PC-3 (cell line): ENCODE measurements around the gene SAMM50. TPM values are rescaled to one million over a fixed set of nuclear protein-coding genes. Genes with fewer than 3 reads are reported as not detected.

Experiments
- ATAC-seq: fragments of 200-7000 bp; cut with Tn5 transposase; 2 replicates; pipeline ENCODE4 v1.9.1; 2020; ENCODE audit warnings: mild to moderate bottlenecking, moderate library complexity
- BruUV-seq: library from RNA; stranded (reverse); fragments of 400-500 nt; replicated peaks from 2 replicates; lab custom pipeline; 2021; lab: Mats Ljungman, UMichigan
- CTCF ChIA-PET: fragments of 300-600 bp; sonication (Branson Sonifier 250); formaldehyde crosslinking; loops from one replicate; lab custom pipeline; 2022; ENCODE audit warnings: antibody characterized with exemption; lab: Charles Lee
- POLR2A ChIA-PET: fragments of 300-600 bp; sonication (Branson Sonifier 250); formaldehyde crosslinking; loops from one replicate; lab custom pipeline; 2022; ENCODE audit warnings: antibody characterized with exemption; ENCODE audit not compliant: unreplicated experiment; lab: Charles Lee
- DNase-seq: peaks from one replicate; pipeline ENCODE4 v3.0.0-alpha.2; 2015
- H2AFZ ChIP-seq: fragments of 300-600 bp; sonication (generic); 2 replicates; pipeline ENCODE4 v1.6.0; 2016; ENCODE audit warnings: antibody characterized with exemption, low read length
- H3F3A ChIP-seq: fragments of 300-600 bp; sonication (generic); one replicate; pipeline ENCODE4 v1.6.0; 2017; ENCODE audit warnings: antibody characterized with exemption, low read length, control low read depth, mild to moderate bottlenecking; ENCODE audit not compliant: unreplicated experiment
- H3K27ac ChIP-seq: fragments of 300-600 bp; sonication (generic); 2 replicates; pipeline ENCODE4 v1.5.1; 2016; ENCODE audit warnings: mild to moderate bottlenecking, low read length
- H3K27me3 ChIP-seq: fragments of 300-600 bp; sonication (generic); 2 replicates; pipeline ENCODE4 v1.6.1; 2016; ENCODE audit warnings: low read length, mixed read lengths
- H3K36me3 ChIP-seq: fragments of 300-600 bp; sonication (generic); 2 replicates; pipeline ENCODE4 v1.6.1; 2016; ENCODE audit warnings: low read depth, mixed run types, low read length, mixed read lengths
- H3K4me1 ChIP-seq: fragments of 300-600 bp; sonication (generic); 2 replicates; pipeline ENCODE4 v1.5.1; 2016; ENCODE audit warnings: low read length; ENCODE audit not compliant: insufficient read depth
- H3K4me2 ChIP-seq: fragments of 300-600 bp; sonication (generic); 2 replicates; pipeline ENCODE4 v1.6.0; 2016; ENCODE audit warnings: low read length
- H3K4me3 ChIP-seq: fragments of 300-600 bp; sonication (generic); 2 replicates; pipeline ENCODE4 v1.5.1; 2016; ENCODE audit warnings: mild to moderate bottlenecking, low read length, mixed read lengths
- H3K79me2 ChIP-seq: fragments of 300-600 bp; sonication (generic); 2 replicates; pipeline ENCODE4 v1.6.1; 2017; ENCODE audit warnings: low read length, mixed read lengths
- H3K9ac ChIP-seq: fragments of 300-600 bp; sonication (generic); 2 replicates; pipeline ENCODE4 v1.6.0; 2016; ENCODE audit warnings: mild to moderate bottlenecking, low read length
- H3K9me2 ChIP-seq: fragments of 300-600 bp; sonication (generic); replicated peaks from 2 replicates; pipeline ENCODE4 v1.6.1; 2016; ENCODE audit warnings: mixed run types, low read length, mixed read lengths
- H3K9me3 ChIP-seq: fragments of 300-600 bp; sonication (generic); 2 replicates; pipeline ENCODE4 v1.6.1; 2016; ENCODE audit warnings: low read length, mixed read lengths
- H4K20me1 ChIP-seq: fragments of 300-600 bp; sonication (generic); 2 replicates; pipeline ENCODE4 v1.6.1; 2016; ENCODE audit warnings: low read length, mixed read lengths
- CTCF ChIP-seq: fragments of 300-600 bp; sonication (generic); conservative IDR thresholded peaks from 2 replicates; pipeline ENCODE4 v1.5.1; 2017; ENCODE audit warnings: antibody characterized with exemption, low read depth, mild to moderate bottlenecking, low read length
- EZH2 ChIP-seq: fragments of 300-600 bp; sonication (generic); IDR thresholded peaks from one replicate; pipeline ENCODE4 v1.6.1; 2017; ENCODE audit warnings: antibody characterized with exemption, mild to moderate bottlenecking, low read length; ENCODE audit not compliant: unreplicated experiment
- EZH2phosphoT487 ChIP-seq: fragments of 300-600 bp; sonication (generic); IDR thresholded peaks from 2 replicates; pipeline ENCODE4 v1.6.1; 2018; ENCODE audit warnings: mild to moderate bottlenecking, antibody characterized with exemption, low read length, borderline replicate concordance
- intact Hi-C: fragments of 100-400 bp; cut with micrococcal nuclease; formaldehyde crosslinking; loops from 2 replicates; pipeline ENCODE4 v1.9.0; 2023
- total RNA-seq: library from RNA; depleted of rRNA; stranded (reverse); fragments of >200 nt; gene quantifications from 2 replicates; pipeline ENCODE4 v1.2.3, GENCODE V29; 2014

The SAMM50 gene
- total RNA-seq, 1 experiment from 2014 or later, result 34.5 TPM

- TF ChIP-seq CTCF (no peak; the same call in 1 of the 2 replicates), EZH2 (no peak), EZH2phosphoT487 (no peak)
- intact Hi-C loops, result no loop called here
- Histone ChIP-seq H3F3A (no peaks in the 10 kb centered on the region), H3K9ac (no peak overlapping the region), H3K27ac (no peak overlapping the region), H4K20me1 (no peaks in the 10 kb centered on the region), H3K4me1 (peaks cover 17% of the 10 kb centered on the region), H3K9me3 (no peaks in the 10 kb centered on the region), H3K79me2 (no peaks in the 10 kb centered on the region), H2AFZ (no peak overlapping the region), H3K4me3 (no peak overlapping the region), H3K9me2 (no peaks in the 10 kb centered on the region), H3K4me2 (peak overlapping the region; percentile 44; the same call in 1 of the 2 replicates), H3K27me3 (no peaks in the 10 kb centered on the region), H3K36me3 (no peaks in the 10 kb centered on the region)
- BruUV-seq, result no TSS peak
- no peak for ATAC-seq
- no peak for DNase-seq
- CTCF ChIA-PET, result interaction anchor here (1.1 kb wide), 1 partner anchor 24 kb away, joined by 5 read pairs; no protein-coding TSS in a partner anchor
- POLR2A ChIA-PET, result no interaction called here
Measured at GRCh38 chr22:43922123-43922522, 33.1 kb upstream of the SAMM50 start.

DNA sequence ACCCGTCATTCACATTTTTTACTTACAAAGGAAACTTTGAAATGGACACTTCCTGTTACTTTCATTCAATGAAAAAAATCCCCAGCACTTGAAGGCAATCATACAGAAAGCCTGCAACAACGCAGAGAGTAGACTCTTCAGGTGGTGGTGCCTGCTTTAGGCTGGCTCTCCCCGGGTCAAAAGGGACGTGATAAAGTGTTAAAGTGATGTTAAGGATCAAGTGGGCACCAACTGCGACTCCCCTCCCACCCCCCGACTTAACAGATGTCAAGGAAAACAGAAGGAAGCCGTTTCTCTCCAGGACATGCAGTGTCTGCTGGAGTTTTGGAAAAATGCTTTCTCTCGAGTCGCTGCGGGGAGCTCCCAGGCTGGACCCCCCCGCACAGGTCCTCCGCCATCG, 32.1 kb upstream of the SAMM50 start:
- Histone ChIP-seq H3K27ac (no peak overlapping the region), H3K4me1 (peaks cover 17% of the 10 kb centered on the region), H3K79me2 (no peaks in the 10 kb centered on the region), H3K4me2 (peak overlapping the region; percentile 76), H3F3A (no peaks in the 10 kb centered on the region), H2AFZ (peak overlapping the region; percentile 83), H3K9ac (no peak overlapping the region), H3K9me3 (no peaks in the 10 kb centered on the region), H3K27me3 (no peaks in the 10 kb centered on the region), H3K4me3 (peak overlapping the region; percentile 49; the same call in 1 of the 2 replicates), H3K36me3 (no peaks in the 10 kb centered on the region), H4K20me1 (no peaks in the 10 kb centered on the region), H3K9me2 (no peaks in the 10 kb centered on the region)
- intact Hi-C loops, result no loop called here
- ChIA-PET CTCF (no interaction called here), POLR2A (no interaction called here)
- no TSS peak for BruUV-seq
- DNase-seq, result no peak
- TF ChIP-seq CTCF, result no peak
- no peak for TF ChIP-seq EZH2phosphoT487
- TF ChIP-seq EZH2, result no peak
- ATAC-seq, result no peak; the same call in 1 of the 2 replicates

- peak within 1 kb of the TSS; percentile 83 for H2AFZ ChIP-seq
- no peaks in the 10 kb centered on the region for H4K20me1 ChIP-seq
- peak within 1 kb of the TSS; percentile 90 for H3K4me2 ChIP-seq
- peak; percentile 78 for ATAC-seq
- POLR2A ChIA-PET, result no interaction called here
- no peaks in the 10 kb centered on the region for H3K36me3 ChIP-seq
- H3K27ac ChIP-seq, result no peak within 1 kb of the TSS
- H3F3A ChIP-seq, result no peaks in the 10 kb centered on the region
- no peaks in the 10 kb centered on the region for H3K9me3 ChIP-seq
- no peak for TF ChIP-seq EZH2
- TF ChIP-seq CTCF, result no peak
- TF ChIP-seq EZH2phosphoT487, result no peak
- no peaks in the 10 kb centered on the region for H3K27me3 ChIP-seq
- peak within 1 kb of the TSS; percentile 28; the same call in 1 of the 2 replicates for H3K9ac ChIP-seq
- H3K4me1 ChIP-seq, result peaks cover 17% of the 10 kb centered on the region
- DNase-seq, result peak; percentile 66
- no TSS peak for BruUV-seq
- CTCF ChIA-PET, result no interaction called here
- H3K79me2 ChIP-seq, result no peaks in the 10 kb centered on the region
- intact Hi-C loops, result no loop called here
- H3K4me3 ChIP-seq, result peak within 1 kb of the TSS; percentile 66
- no peaks in the 10 kb centered on the region for H3K9me2 ChIP-seq
Measured at GRCh38 chr22:43923631-43924464, 31.4 kb upstream of the SAMM50 start, which contains the start of gene PNPLA3. PNPLA3 (plus strand) TSS chr22:43923805; CDS start chr22:43923912, 107 bp downstream.
